ENCODE measurements around the gene USP43. TPM values are rescaled to one million over a fixed set of nuclear protein-coding genes. Genes with fewer than 3 reads are reported as not detected.

USP43 gene
- total RNA-seq, 3 donors from 2014 or later (not counting 1 experiment from before 2014, with no cell fraction given): 3.0 to 9.3 (median 4.2) TPM

DNA sequence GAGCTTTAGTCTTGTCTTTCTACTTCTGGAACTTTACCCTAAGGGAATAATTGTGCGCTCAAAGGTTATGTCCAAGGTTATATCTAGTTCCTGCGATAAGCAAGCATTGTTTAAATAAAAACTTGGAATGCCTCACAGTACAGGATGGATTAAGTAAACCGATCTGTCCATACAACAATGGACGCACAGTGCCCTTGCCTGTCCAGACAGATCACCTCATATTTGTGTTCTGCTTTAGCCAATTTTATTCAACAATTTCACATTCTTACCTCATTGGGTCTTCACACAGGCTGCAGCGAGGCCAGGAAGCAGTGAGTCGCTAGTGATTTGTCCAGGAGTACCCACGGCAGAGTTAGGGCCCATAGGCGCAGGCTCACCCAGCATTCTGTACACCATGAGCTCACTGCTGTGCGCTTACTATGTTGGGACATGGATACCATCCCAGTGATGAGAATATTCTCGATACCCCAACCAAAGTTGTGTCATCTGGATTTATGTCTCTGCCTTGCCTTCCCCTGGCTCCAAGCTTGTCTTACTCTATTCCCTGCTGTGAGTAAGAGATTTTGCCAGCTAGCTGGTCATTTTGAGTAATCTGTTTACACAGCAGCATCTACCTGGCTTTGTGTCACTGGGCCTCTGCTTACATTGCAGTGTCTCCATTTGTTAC lies 39.8 kb downstream of the USP43 start:
- WGBS (ENCODE audit: insufficient coverage): 93% methylated on average over 10 of the region's 10 CpGs
- Mint-ChIP-seq H3K9me3 (no peaks in the 10 kb centered on the region), H3K4me3 (no peak overlapping the region), H3K27me3 (ENCODE audit: low read depth in 2 of 2) (no peaks in the 10 kb centered on the region), H3K4me1 (no peaks in the 10 kb centered on the region), H3K36me3 (peaks cover 5% of the 10 kb centered on the region), H3K27ac (no peak overlapping the region)
- H3K36me3 ChIP-seq (ENCODE audit: control insufficient read depth, insufficient read depth, low read length): no peaks in the 10 kb centered on the region
- H3K9me3 ChIP-seq (ENCODE audit: control insufficient read depth, insufficient read depth, low read length): no peaks in the 10 kb centered on the region
- no peak overlapping the region for H3K27ac ChIP-seq (ENCODE audit: low read length)
- no peaks in the 10 kb centered on the region for H3K27me3 ChIP-seq (ENCODE audit: control insufficient read depth, insufficient read depth, low read length)
- TF ChIP-seq, protein P1, sequence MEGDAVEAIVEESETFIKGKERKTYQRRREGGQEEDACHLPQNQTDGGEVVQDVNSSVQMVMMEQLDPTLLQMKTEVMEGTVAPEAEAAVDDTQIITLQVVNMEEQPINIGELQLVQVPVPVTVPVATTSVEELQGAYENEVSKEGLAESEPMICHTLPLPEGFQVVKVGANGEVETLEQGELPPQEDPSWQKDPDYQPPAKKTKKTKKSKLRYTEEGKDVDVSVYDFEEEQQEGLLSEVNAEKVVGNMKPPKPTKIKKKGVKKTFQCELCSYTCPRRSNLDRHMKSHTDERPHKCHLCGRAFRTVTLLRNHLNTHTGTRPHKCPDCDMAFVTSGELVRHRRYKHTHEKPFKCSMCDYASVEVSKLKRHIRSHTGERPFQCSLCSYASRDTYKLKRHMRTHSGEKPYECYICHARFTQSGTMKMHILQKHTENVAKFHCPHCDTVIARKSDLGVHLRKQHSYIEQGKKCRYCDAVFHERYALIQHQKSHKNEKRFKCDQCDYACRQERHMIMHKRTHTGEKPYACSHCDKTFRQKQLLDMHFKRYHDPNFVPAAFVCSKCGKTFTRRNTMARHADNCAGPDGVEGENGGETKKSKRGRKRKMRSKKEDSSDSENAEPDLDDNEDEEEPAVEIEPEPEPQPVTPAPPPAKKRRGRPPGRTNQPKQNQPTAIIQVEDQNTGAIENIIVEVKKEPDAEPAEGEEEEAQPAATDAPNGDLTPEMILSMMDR (IDR thresholded peaks at IDR 0.05): no peak
- intact Hi-C loops (cut with micrococcal nuclease): no loop called here
- no peak overlapping the region for H3K4me3 ChIP-seq (ENCODE audit: low read length)
- DNase-seq (no peak), ATAC-seq (no peak)
- H3K4me1 ChIP-seq (ENCODE audit: control insufficient read depth, insufficient read depth, low read length): no peaks in the 10 kb centered on the region

GRCh38 chr17:9693755-9694154 lies 48.4 kb downstream of the USP43 start:
- no peaks in the 10 kb centered on the region for H3K36me3 ChIP-seq (ENCODE audit: control insufficient read depth, insufficient read depth, low read length)
- Mint-ChIP-seq H3K36me3 (no peaks in the 10 kb centered on the region), H3K27me3 (ENCODE audit: low read depth in 2 of 2) (no peaks in the 10 kb centered on the region), H3K4me3 (no peak overlapping the region), H3K4me1 (no peaks in the 10 kb centered on the region), H3K9me3 (no peaks in the 10 kb centered on the region), H3K27ac (no peak overlapping the region)
- ATAC-seq (no peak), DNase-seq (no peak)
- H3K9me3 ChIP-seq (ENCODE audit: control insufficient read depth, insufficient read depth, low read length): no peaks in the 10 kb centered on the region
- no peaks in the 10 kb centered on the region for H3K27me3 ChIP-seq (ENCODE audit: control insufficient read depth, insufficient read depth, low read length)
- H3K4me3 ChIP-seq (ENCODE audit: low read length): no peak overlapping the region
- 93% methylated on average over 6 of the region's 7 CpGs for WGBS (ENCODE audit: insufficient coverage)
- H3K4me1 ChIP-seq (ENCODE audit: control insufficient read depth, insufficient read depth, low read length): no peaks in the 10 kb centered on the region
- H3K27ac ChIP-seq (ENCODE audit: low read length): no peak overlapping the region
- TF ChIP-seq, protein P1 (IDR thresholded peaks at IDR 0.05): no peak
- intact Hi-C loops (cut with micrococcal nuclease): no loop called here

DNA sequence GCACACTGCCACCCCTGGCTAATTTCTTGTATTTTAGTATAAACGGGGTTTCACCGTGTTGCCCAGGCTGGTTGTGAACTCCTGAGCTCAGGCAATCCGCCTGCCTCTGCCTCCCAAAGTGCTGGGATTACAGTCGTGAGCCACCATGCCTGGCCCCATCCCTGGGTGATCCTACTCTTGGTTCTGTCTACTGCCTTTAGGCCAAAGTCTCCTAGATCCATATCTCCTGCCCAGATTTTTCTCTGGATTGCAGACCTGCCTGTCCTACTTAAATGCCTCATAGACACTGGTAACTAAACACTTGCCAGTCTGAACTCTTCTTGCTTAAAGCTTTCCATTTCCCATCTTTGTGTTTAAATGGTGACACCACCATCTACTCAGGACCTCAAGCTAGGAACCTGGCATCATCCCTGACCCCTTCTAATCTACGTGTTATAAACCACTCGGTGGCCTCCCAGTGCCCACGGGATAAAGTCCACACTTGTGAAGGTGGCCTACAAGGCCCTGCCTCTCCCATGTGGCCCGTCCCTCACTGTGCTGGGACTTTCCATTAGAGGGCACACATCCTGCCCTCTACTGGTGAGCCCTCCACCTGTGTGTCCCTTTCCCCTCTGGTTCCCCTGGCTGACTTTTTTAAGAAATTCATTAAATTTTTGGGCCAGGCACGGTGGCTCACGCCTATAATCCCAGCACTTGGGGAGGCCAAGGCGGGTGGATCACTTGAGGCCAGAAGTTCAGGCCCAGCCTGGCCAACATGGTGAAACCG lies 51.1 kb downstream of the USP43 start:
- no peak overlapping the region for H3K27ac ChIP-seq (ENCODE audit: low read length)
- intact Hi-C loops (cut with micrococcal nuclease): no loop called here
- H3K36me3 ChIP-seq (ENCODE audit: control insufficient read depth, insufficient read depth, low read length): no peaks in the 10 kb centered on the region
- DNase-seq (no peak), ATAC-seq (no peak)
- H3K9me3 Mint-ChIP-seq: no peaks in the 10 kb centered on the region
- no peaks in the 10 kb centered on the region for H3K9me3 ChIP-seq (ENCODE audit: control insufficient read depth, insufficient read depth, low read length)
- no peaks in the 10 kb centered on the region for H3K4me1 Mint-ChIP-seq
- WGBS (ENCODE audit: insufficient coverage): 87% methylated on average over 12 of the region's 12 CpGs
- H3K4me3 ChIP-seq (ENCODE audit: low read length): no peak overlapping the region
- H3K4me3 Mint-ChIP-seq: no peak overlapping the region
- H3K27me3 Mint-ChIP-seq (ENCODE audit: low read depth in 2 of 2): no peaks in the 10 kb centered on the region
- H3K36me3 Mint-ChIP-seq: no peaks in the 10 kb centered on the region
- no peaks in the 10 kb centered on the region for H3K27me3 ChIP-seq (ENCODE audit: control insufficient read depth, insufficient read depth, low read length)
- H3K4me1 ChIP-seq (ENCODE audit: control insufficient read depth, insufficient read depth, low read length): no peaks in the 10 kb centered on the region
- TF ChIP-seq, protein P1 (IDR thresholded peaks at IDR 0.05): no peak
- no peak overlapping the region for H3K27ac Mint-ChIP-seq
